ENCODE measurements around the gene KBTBD2. TPM values are rescaled to one million over a fixed set of nuclear protein-coding genes. Genes with fewer than 3 reads are reported as not detected.
"Not testable (repeated sequence)": the region's sequence is repeated elsewhere in the genome, so short reads cannot be mapped to it uniquely, and the experiment has no call there.

The KBTBD2 gene
- 21.0 TPM for polyA plus RNA-seq

DNA sequence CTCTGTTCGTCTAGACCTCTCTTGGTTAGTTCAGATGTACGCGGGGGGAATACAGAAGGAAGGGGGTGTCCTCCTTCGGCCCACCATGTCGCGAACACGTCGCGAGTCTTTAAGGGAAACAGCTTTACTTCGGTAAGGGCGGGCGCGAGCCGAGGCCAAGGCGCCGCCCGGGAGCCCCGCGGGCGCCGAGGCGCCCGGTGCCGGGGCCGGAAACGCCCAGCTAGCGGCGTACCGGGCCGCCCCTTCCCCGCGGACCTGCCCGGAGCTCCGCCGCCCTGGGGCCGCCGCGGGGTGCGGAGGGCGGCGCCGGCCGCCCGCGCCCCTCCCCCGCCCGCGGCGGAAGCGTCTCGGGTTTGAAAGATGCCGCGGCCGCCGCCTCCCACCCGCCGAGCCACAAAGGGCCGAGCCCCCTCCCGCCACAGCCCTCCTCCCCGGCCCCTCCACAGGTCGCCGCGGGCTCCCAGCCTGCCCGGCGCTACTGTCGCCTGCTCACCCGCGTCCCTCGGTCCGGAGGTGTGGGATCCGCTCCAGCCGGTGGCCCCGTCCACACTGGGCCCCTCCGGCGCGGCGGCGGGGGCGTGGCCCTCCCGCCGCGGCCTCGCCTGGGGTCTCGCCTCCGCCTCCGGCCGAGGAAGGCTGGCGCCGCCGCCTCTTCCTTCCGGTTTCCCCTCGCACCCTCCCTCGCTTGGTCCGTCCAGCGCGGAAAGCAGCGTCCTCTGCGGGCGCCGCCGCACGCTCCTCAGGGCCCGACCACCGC, at the start of gene KBTBD2:
TSS of gene KBTBD2 (minus strand) at position 718 of the 757 bp plus-strand sequence. CDS start 12,156 bp downstream, outside the sequence.
- H3K36me3 Mint-ChIP-seq = no peaks in the 10 kb centered on the region
- peaks cover 1% of the 10 kb centered on the region for H3K27me3 Mint-ChIP-seq
- H3K9me3 Mint-ChIP-seq = no peaks in the 10 kb centered on the region
- peak within 1 kb of the TSS; percentile 100 for H3K27ac Mint-ChIP-seq
- peaks cover 29 to 51% (median 46%) of the 10 kb centered on the region in 3 donors for H3K4me1 Mint-ChIP-seq
- H3K4me3 Mint-ChIP-seq = peak within 1 kb of the TSS; percentile 98 to 100 (median 99)

DNA sequence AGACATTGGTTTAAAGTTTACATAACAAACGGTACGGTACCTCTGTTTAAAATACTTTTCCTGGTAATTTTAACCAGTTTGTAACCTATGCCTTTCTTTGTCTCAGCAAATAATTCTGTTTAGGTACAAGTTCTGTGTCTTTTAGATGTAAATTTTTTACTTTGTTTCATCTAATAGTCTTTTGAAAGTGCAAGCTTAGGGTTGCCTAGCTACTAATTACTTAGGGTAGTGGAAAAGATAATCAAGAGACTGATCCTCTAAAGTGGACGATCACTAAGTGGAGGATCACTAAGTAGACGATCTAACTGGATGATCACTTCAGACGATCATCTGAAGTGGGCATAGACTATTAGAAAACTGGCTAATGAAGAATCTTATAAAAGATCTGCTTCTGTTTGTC, 49.6 kb upstream of the KBTBD2 start:
- H3K9me3 Mint-ChIP-seq = peaks cover 0 to 3% (median 0%) of the 10 kb centered on the region in 3 donors
- no peaks in the 10 kb centered on the region for H3K27me3 Mint-ChIP-seq
- peaks cover 8 to 23% (median 13%) of the 10 kb centered on the region in 3 donors for H3K4me1 Mint-ChIP-seq
- peaks cover 3% of the 10 kb centered on the region for H3K36me3 Mint-ChIP-seq
- H3K4me3 Mint-ChIP-seq = peak overlapping the region; percentile 94 to 99 (median 96)
- no peak overlapping the region for H3K27ac Mint-ChIP-seq

DNA sequence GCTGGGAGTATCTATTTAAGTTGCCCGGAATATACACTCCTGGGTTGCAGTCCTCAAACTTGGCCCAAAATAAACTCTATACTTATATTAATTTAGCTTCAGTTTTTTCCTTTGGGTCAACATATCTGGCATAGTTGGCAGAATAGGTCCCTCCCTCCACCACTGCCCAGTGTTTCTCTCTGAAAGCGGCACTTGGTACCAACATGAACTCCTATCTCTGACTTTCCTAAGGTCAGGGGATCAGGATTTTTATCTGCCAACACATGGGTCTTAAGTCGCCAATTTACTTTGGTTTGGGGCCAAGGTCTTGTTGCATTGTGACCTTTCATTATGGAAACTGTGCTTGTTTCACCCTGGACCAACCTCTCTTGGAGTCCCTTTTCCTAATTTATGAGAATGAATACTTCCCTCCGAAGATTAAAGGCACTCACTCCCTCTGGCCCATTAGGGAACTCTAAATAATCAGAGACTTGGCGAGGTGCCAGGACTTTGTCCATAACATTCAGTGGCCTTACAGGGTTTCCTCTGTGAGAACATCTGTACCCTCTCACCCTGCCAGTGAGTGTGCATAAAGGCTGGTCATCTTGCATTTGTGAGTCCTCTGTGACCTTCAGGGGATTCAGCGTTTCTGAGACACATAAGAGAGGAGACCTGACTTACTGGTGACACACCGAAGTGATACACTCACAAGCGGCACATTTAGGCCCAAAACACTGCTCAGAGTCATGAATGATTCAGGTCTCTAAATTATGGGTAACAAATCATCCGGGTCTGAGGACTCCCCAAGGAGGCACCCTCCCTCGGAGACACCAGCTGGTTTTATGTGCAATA, 46.0 kb upstream of the KBTBD2 start:
- peaks cover 3% of the 10 kb centered on the region for H3K36me3 Mint-ChIP-seq
- peaks cover 8 to 23% (median 13%) of the 10 kb centered on the region in 3 donors for H3K4me1 Mint-ChIP-seq
- H3K27ac Mint-ChIP-seq = peak overlapping the region in 1 of 3 donors; percentile 69
- no peaks in the 10 kb centered on the region for H3K27me3 Mint-ChIP-seq
- H3K9me3 Mint-ChIP-seq = no peaks in the 10 kb centered on the region
- H3K4me3 Mint-ChIP-seq = no peak overlapping the region

DNA sequence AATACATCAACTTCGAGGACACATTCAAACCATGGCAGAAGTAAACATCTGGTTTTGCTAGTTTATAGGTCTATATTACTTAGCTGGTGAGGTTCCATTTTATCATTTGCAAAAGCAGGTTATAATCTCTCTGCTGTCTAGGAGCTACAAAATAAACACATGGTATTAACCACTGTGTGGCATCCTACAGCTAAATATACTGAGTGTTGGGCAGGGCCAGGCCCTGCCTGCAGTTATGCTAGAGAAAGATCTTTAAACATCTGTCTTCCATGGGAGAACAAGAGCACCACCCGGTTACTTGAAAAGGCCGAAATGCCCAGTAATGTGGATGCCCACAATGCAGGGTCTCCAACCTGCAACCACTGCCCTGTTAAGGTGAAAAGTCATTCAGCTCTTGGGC, 45.1 kb upstream of the KBTBD2 start:
- peaks cover 1 to 16% (median 7%) of the 10 kb centered on the region in 3 donors for H3K4me1 Mint-ChIP-seq
- H3K9me3 Mint-ChIP-seq = no peaks in the 10 kb centered on the region
- H3K4me3 Mint-ChIP-seq = no peak overlapping the region
- no peaks in the 10 kb centered on the region for H3K27me3 Mint-ChIP-seq
- peaks cover 3% of the 10 kb centered on the region for H3K36me3 Mint-ChIP-seq
- peak overlapping the region in 1 of 3 donors; percentile 38 for H3K27ac Mint-ChIP-seq

DNA sequence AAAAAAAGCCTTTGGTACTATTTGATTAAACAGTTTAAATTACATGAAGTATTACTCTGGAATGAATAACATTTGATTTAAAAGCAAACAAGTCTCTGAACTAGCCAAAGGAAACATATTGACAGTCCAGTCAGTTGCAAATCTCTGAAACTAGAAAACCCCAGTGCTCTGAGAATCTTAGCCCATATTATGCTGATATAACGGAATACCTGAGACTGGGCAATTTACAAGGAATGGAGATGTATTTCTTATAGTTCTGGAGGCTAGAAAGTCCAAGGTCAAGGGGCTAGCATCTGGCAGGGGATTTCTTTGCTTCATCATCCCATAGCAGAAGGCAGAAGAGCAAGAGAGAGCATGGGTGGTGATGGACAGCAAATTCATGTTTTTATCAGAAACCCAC, 44.0 kb upstream of the KBTBD2 start:
- H3K27ac Mint-ChIP-seq = no peak overlapping the region
- H3K36me3 Mint-ChIP-seq = peaks cover 7% of the 10 kb centered on the region
- no peaks in the 10 kb centered on the region for H3K9me3 Mint-ChIP-seq
- H3K4me3 Mint-ChIP-seq = no peak overlapping the region
- no peaks in the 10 kb centered on the region for H3K27me3 Mint-ChIP-seq
- peaks cover 0 to 9% (median 3%) of the 10 kb centered on the region in 3 donors for H3K4me1 Mint-ChIP-seq

DNA sequence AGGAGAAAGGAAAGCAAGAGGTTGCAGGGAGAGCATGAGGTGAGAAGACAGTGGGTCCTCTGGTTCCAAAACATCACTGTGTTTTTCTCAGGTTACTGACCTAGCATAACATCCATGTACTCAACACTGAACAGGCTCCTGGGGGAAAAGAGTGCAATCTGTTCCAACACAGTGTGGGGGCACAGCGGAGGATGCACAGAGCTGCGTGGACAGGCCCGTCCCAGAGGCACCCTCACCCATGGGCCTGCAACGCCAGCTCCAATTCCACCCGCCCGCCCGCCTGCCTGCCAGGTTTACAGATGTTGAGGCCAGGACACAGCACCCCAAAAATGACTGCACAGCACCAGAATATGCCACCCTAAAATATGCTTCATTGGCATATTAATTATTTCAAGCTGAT, 38.8 kb upstream of the KBTBD2 start:
- Mint-ChIP-seq H3K27ac (no peak overlapping the region), H3K4me3 (no peak overlapping the region), H3K9me3 (peaks cover 0 to 4% (median 0%) of the 10 kb centered on the region in 3 donors), H3K27me3 (no peaks in the 10 kb centered on the region), H3K36me3 (peaks cover 6% of the 10 kb centered on the region), H3K4me1 (peaks cover 4 to 17% (median 7%) of the 10 kb centered on the region in 3 donors)

DNA sequence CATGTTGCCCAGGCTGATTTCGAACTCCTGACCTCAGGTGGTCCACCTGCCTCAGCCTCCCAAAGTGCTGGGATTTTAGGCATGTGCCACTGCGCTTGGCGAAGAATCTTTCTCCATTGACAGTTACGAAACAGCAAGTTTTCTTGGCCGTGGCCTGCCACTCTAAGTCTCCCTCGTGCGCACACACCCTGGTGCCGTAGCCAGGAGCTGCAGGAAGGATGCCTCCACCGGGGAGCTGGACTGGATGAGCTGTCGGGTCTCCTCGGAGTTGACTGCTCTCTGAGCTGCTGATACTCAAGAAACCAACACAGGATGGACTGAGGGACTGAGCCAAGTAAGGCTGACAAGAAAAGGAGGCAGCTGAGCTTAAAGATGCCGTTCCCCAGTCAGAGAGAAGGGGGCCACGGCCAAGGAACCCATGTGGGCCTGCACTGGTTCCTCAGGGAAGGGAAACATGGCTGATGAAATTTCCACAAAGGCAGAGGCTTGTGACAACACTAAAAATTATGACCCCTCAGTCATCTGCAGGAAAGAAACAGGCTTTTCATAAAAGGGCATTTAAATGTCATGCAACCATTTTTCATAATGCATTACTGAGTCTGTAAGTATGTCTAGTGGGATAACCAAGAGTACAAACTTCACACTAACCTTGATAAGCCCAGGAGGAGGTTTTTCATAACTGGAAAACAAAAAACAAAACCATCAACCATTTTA, 38.0 kb upstream of the KBTBD2 start:
- H3K27ac Mint-ChIP-seq = no peak overlapping the region
- H3K27me3 Mint-ChIP-seq = no peaks in the 10 kb centered on the region
- H3K36me3 Mint-ChIP-seq = peaks cover 11% of the 10 kb centered on the region
- H3K9me3 Mint-ChIP-seq = peaks cover 0 to 4% (median 0%) of the 10 kb centered on the region in 3 donors
- H3K4me3 Mint-ChIP-seq = no peak overlapping the region
- peaks cover 4 to 17% (median 7%) of the 10 kb centered on the region in 3 donors for H3K4me1 Mint-ChIP-seq

DNA sequence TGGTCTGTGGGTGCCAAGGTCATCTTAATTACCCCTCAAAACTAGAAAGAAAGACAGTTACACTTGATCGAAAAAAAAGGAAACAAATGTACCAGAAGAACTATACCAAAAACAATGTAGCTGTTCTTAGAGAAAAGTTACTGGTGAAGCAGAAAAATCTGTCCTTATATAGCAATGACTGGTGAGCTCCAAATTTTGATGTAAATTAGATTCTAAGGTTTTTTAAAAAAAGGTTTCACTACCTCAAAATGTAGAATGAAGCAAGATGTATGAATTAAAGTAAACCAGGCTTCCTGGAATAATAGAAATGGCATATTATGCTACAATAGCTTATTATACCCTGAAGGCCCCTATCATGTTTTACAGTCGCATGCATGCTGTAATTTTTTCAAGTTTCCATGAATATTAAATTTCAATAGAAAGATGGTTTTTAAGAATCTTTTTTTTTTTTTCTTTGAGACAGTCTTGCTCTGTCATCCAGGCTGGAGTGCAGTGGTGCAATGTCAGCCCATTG, 37.3 kb upstream of the KBTBD2 start:
- peaks cover 4 to 17% (median 7%) of the 10 kb centered on the region in 3 donors for H3K4me1 Mint-ChIP-seq
- H3K27me3 Mint-ChIP-seq = no peaks in the 10 kb centered on the region
- H3K4me3 Mint-ChIP-seq = peak overlapping the region in 2 of 4 donors; percentile 36 to 47
- peak overlapping the region in 2 of 3 donors; percentile 63 to 85 for H3K27ac Mint-ChIP-seq
- peaks cover 0 to 4% (median 0%) of the 10 kb centered on the region in 3 donors for H3K9me3 Mint-ChIP-seq
- peaks cover 12% of the 10 kb centered on the region for H3K36me3 Mint-ChIP-seq

DNA sequence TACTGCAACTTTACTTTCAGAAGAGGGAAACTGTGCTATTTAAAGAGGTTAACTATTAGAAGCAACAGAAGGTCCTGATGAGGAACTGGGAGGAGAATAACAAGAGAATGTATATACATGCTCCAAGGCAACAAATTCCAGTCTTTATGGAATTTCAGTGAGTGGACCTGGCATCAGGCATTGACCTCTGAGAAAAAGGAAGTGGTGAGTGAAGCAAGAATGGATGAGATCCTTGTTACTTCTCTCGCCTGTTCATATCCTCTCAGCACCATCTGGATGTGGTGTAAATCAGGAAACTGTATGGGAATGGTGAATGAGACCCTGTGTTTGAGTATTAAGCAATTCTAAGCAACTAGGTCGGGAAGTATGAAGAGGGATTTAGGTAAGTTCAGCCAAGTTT, 30.3 kb upstream of the KBTBD2 start:
- Mint-ChIP-seq H3K27ac (no peak overlapping the region), H3K4me1 (no peaks in the 10 kb centered on the region), H3K36me3 (peaks cover 8% of the 10 kb centered on the region), H3K9me3 (no peaks in the 10 kb centered on the region), H3K27me3 (no peaks in the 10 kb centered on the region), H3K4me3 (peak overlapping the region in 1 of 4 donors; percentile 63)

DNA sequence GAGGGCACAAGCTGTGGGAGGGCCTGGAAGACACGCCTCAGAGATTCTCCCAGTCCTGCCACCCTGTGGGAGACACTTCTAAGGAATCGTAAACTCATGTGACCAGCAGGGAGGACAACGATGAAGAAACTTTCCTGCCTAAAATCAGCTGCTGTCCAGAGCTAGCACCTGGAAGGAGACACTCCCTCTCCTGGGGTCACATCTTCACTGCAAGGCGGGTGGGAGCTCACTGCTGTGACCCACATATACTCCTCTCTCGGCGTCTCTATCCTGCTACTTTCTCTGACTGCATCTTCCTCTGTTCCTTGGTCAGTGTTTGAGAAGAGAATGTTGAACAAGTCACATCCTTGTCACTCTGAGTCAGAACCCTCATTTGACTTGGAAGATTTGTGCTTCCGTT, 25.4 kb upstream of the KBTBD2 start:
- H3K27ac Mint-ChIP-seq, H3K4me3 Mint-ChIP-seq, H3K27me3 Mint-ChIP-seq, H3K4me1 Mint-ChIP-seq, H3K9me3 Mint-ChIP-seq, H3K36me3 Mint-ChIP-seq: not testable (repeated sequence)

DNA sequence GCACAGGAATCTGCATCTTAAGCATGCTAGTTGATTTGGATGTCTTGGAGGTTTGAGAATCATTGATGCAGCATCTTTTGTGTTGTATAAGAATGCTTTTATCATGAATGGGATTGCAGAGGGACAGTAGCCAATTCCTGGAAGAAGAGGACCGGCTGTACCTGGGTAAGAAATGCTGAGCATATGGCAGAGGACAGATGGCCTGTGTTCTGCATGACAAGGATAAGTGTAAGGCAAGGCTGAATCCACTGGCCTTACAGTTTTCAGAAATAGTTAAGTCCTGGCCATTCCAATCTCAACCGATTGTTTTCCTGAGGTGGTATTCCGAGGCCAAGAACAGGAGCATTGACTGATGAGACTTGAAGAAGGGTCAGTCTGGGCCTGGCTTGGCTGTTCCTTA, 24.4 kb upstream of the KBTBD2 start:
- H3K4me3 Mint-ChIP-seq = no peak overlapping the region
- no peaks in the 10 kb centered on the region for H3K27me3 Mint-ChIP-seq
- no peaks in the 10 kb centered on the region for H3K9me3 Mint-ChIP-seq
- no peak overlapping the region for H3K27ac Mint-ChIP-seq
- peaks cover 8% of the 10 kb centered on the region for H3K36me3 Mint-ChIP-seq
- peaks cover 0 to 1% (median 0%) of the 10 kb centered on the region in 3 donors for H3K4me1 Mint-ChIP-seq

DNA sequence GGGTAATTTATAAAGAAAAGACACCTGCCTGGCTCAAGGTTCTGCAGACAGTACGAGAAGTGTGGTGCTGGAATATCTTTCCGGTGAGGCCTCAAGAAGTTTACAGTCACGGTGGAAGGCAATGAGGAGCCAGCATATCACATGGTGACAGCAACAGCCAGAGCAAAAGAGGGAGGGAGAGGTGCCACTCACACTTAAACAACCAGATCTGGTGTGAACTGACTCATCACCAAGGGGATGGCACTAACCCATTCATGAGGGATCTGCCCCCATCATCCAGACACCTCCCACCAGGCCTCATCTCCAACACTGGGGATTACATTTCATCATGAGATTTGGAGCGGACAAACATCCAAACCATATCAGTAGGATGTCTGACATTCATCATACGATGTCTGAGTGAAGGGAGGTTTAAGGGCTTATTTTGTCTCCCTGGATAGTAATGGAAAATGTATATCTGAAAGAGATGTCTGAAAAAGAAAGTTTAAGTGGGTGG, 23.5 kb upstream of the KBTBD2 start:
- no peaks in the 10 kb centered on the region for H3K9me3 Mint-ChIP-seq
- H3K4me3 Mint-ChIP-seq = no peak overlapping the region
- H3K27ac Mint-ChIP-seq = peak overlapping the region in 2 of 3 donors; percentile 54 to 73
- H3K36me3 Mint-ChIP-seq = peaks cover 8% of the 10 kb centered on the region
- peaks cover 0 to 2% (median 0%) of the 10 kb centered on the region in 3 donors for H3K4me1 Mint-ChIP-seq
- H3K27me3 Mint-ChIP-seq = no peaks in the 10 kb centered on the region

DNA sequence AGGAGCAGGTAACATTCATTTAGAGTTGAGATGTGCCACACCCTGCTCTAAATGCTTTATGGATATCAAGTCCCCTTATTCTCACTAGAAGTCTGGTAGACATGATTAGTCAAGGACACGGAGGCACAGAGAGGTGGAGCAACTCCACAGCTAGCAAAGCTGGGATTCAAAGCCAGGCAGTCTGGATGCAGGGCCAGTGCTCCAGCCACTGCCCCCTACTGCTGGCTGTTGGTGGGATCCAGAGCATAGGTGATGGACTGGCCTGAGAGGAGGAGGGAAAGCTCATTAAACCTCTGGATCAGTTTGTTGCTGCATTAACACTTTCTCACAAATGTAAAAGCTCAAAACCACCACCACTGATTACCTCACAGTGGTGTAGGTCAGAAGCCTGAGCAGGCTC, 22.6 kb upstream of the KBTBD2 start:
- Mint-ChIP-seq H3K9me3 (no peaks in the 10 kb centered on the region), H3K27ac (no peak overlapping the region), H3K27me3 (no peaks in the 10 kb centered on the region), H3K36me3 (peaks cover 8% of the 10 kb centered on the region), H3K4me3 (no peak overlapping the region), H3K4me1 (peaks cover 0 to 2% (median 0%) of the 10 kb centered on the region in 3 donors)

DNA sequence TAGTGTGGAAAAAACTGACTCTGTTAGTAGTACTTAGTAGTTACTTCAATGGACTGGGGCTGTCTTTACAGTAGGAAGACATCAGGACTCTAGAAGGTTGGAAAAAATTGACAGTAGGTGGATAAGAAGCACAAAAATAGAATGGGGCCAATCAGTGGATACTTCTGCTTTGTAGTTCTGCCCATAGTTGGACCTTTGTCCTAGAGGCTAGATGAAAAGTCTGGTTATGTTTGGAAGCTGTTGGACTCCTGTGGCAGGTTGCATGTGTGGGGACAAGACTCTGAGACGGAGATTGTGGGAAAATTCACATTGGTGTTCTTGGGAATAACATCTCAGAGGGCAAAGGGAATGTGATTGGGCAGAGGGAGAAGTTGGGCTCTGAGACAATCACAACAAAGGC, 18.6 kb upstream of the KBTBD2 start:
- H3K4me3 Mint-ChIP-seq = no peak overlapping the region
- H3K27me3 Mint-ChIP-seq = no peaks in the 10 kb centered on the region
- peaks cover 2 to 4% (median 3%) of the 10 kb centered on the region in 3 donors for H3K4me1 Mint-ChIP-seq
- H3K9me3 Mint-ChIP-seq = no peaks in the 10 kb centered on the region
- H3K36me3 Mint-ChIP-seq = peaks cover 3% of the 10 kb centered on the region
- H3K27ac Mint-ChIP-seq = peak overlapping the region in 1 of 3 donors; percentile 3

Data from IgD-negative memory B cell (primary cell).